Urinary bladder (tissue), 4 donors: Measurements from ENCODE around the gene CPN2. TPM values are rescaled to one million over a fixed set of nuclear protein-coding genes. Genes with fewer than 3 reads are reported as not detected.

Experiments used
- DNase-seq: peaks from one replicate; pipeline ENCODE4 v3.0.0-alpha.2; 2015; ENCODE audit errors: extremely low spot score
- H3K27ac ChIP-seq: one replicate; pipeline ENCODE4 v1.5.1; 2013; ENCODE audit warnings: low read depth, mild to moderate bottlenecking, moderate library complexity
- H3K36me3 ChIP-seq: one replicate; pipeline ENCODE4 v1.6.1; 2013; ENCODE audit warnings: mild to moderate bottlenecking, moderate library complexity; ENCODE audit not compliant: insufficient read depth
- H3K4me1 ChIP-seq: one replicate; pipeline ENCODE4 v1.6.1; 2013; ENCODE audit warnings: mild to moderate bottlenecking, moderate library complexity; ENCODE audit not compliant: insufficient read depth
- H3K4me3 ChIP-seq: one replicate; pipeline ENCODE4 v1.5.1; 2013; ENCODE audit warnings: low read depth, low read length
- WGBS: extraction: QIAGEN DNeasy Blood & Tissue Kit; methylation state at CpG from one replicate; pipeline ENCODE4 v1.1.7; 2013; 5-methylcytosine and 5-hydroxymethylcytosine counted together
- polyA plus RNA-seq: library from polyadenylated mRNA; stranded (reverse); fragments of 200-250 nt; gene quantifications from one replicate; pipeline ENCODE4 v1.2.3, GENCODE V29; 2013
- total RNA-seq: library from RNA; depleted of rRNA; stranded (reverse); fragments of >200 nt; gene quantifications from one replicate; pipeline ENCODE4 v1.2.3, GENCODE V29; 2014
- donor health status: healthy with polysubstance abuse.
- donor health status: healthy.

Gene CPN2
- total and polyA plus RNA-seq, 2 donors = 0.06 TPM; not detected in 1

- H3K36me3 ChIP-seq = no peaks in the 10 kb centered on the region
- WGBS = 88% methylated on average over 11 of the region's 11 CpGs
- peaks cover 1% of the 10 kb centered on the region for H3K4me1 ChIP-seq
- H3K4me3 ChIP-seq = no peak overlapping the region
- H3K27ac ChIP-seq = no peak overlapping the region
- DNase-seq = no peak
Measured at GRCh38 chr3:194305356-194306108, 45.6 kb downstream of the CPN2 start.

GRCh38 chr3:194304186-194304917 lies 46.8 kb downstream of the CPN2 start:
- no peak for DNase-seq
- Histone ChIP-seq H3K4me1 (peaks cover 1% of the 10 kb centered on the region), H3K27ac (no peak overlapping the region), H3K36me3 (no peaks in the 10 kb centered on the region), H3K4me3 (no peak overlapping the region)
- WGBS = 96% methylated on average over 17 of the region's 17 CpGs

GRCh38 chr3:194303749-194304148 lies 47.4 kb downstream of the CPN2 start:
- Histone ChIP-seq H3K4me1 (peaks cover under 1% of the 10 kb centered on the region), H3K27ac (no peak overlapping the region), H3K4me3 (no peak overlapping the region), H3K36me3 (no peaks in the 10 kb centered on the region)
- WGBS = 81% methylated on average over 1 of the region's 1 CpG
- no peak for DNase-seq

- WGBS = 93% methylated on average over 3 of the region's 3 CpGs
Measured at GRCh38 chr3:194301730-194302129, 49.4 kb downstream of the CPN2 start.

GRCh38 chr3:194300936-194301335 lies 50.2 kb downstream of the CPN2 start:
- no peak for DNase-seq
- WGBS = 95% methylated on average over 6 of the region's 6 CpGs
- H3K27ac ChIP-seq = no peak overlapping the region
- H3K4me3 ChIP-seq = no peak overlapping the region
- H3K4me1 ChIP-seq = no peaks in the 10 kb centered on the region
- H3K36me3 ChIP-seq = no peaks in the 10 kb centered on the region

More at GRCh38 chr3:194301730-194302129, 49.4 kb downstream of the CPN2 start:
- DNase-seq = no peak
- Histone ChIP-seq H3K4me3 (no peak overlapping the region), H3K36me3 (no peaks in the 10 kb centered on the region), H3K4me1 (no peaks in the 10 kb centered on the region), H3K27ac (no peak overlapping the region)

GRCh38 chr3:194300382-194300758 lies 50.8 kb downstream of the CPN2 start:
- Histone ChIP-seq H3K4me3 (no peak overlapping the region), H3K4me1 (no peaks in the 10 kb centered on the region), H3K36me3 (no peaks in the 10 kb centered on the region), H3K27ac (no peak overlapping the region)
- 63% methylated on average over 13 of the region's 13 CpGs for WGBS
- peak; percentile 51 for DNase-seq

GRCh38 chr3:194298331-194299227 lies 52.5 kb downstream of the CPN2 start:
- 84% methylated on average over 19 of the region's 19 CpGs for WGBS
- no peak for DNase-seq

GRCh38 chr3:194296454-194297263 lies 54.5 kb downstream of the CPN2 start:
- Histone ChIP-seq H3K36me3 (no peaks in the 10 kb centered on the region), H3K4me3 (peak overlapping the region; percentile 16), H3K4me1 (no peaks in the 10 kb centered on the region), H3K27ac (peak overlapping the region; percentile 60)
- DNase-seq = no peak
- WGBS = 6% methylated on average over 47 of the region's 47 CpGs

More at GRCh38 chr3:194298331-194299227, 52.5 kb downstream of the CPN2 start:
- H3K27ac ChIP-seq = no peak overlapping the region
- no peaks in the 10 kb centered on the region for H3K4me1 ChIP-seq
- H3K36me3 ChIP-seq = no peaks in the 10 kb centered on the region
- no peak overlapping the region for H3K4me3 ChIP-seq

GRCh38 chr3:194294895-194295214 lies 56.3 kb downstream of the CPN2 start:
- Histone ChIP-seq H3K36me3 (no peaks in the 10 kb centered on the region), H3K4me1 (no peaks in the 10 kb centered on the region), H3K27ac (no peak overlapping the region), H3K4me3 (no peak overlapping the region)
- no peak for DNase-seq
- 94% methylated on average over 5 of the region's 5 CpGs for WGBS

- Histone ChIP-seq H3K4me1 (no peaks in the 10 kb centered on the region), H3K27ac (no peak overlapping the region), H3K4me3 (no peak overlapping the region), H3K36me3 (no peaks in the 10 kb centered on the region)
- 89% methylated on average over 10 of the region's 10 CpGs for WGBS
- DNase-seq = no peak
Measured at GRCh38 chr3:194294199-194294894, 56.8 kb downstream of the CPN2 start.

GRCh38 chr3:194293546-194294198 lies 57.5 kb downstream of the CPN2 start:
- WGBS = 96% methylated on average over 2 of the region's 2 CpGs
- Histone ChIP-seq H3K4me1 (no peaks in the 10 kb centered on the region), H3K36me3 (no peaks in the 10 kb centered on the region), H3K27ac (no peak overlapping the region), H3K4me3 (no peak overlapping the region)
- DNase-seq = no peak

GRCh38 chr3:194292331-194292730 lies 58.8 kb downstream of the CPN2 start:
- H3K4me3 ChIP-seq = no peak overlapping the region
- H3K4me1 ChIP-seq = no peaks in the 10 kb centered on the region
- no peaks in the 10 kb centered on the region for H3K36me3 ChIP-seq
- WGBS = 95% methylated on average over 3 of the region's 3 CpGs
- DNase-seq = no peak
- H3K27ac ChIP-seq = no peak overlapping the region
